HG03103 (cell line): ENCODE data around the gene ZNF112.
A peak's percentile ranks its signal among the peaks of the same experiment; 100 is the strongest.
"Not testable (repeated sequence)": the region's sequence is repeated elsewhere in the genome, so short reads cannot be mapped to it uniquely, and the experiment has no call there.

Source experiments
- ATAC-seq: cut with Tn5 transposase; IDR thresholded peaks from one replicate; pipeline ENCODE4 v1.9.1; 2021; ENCODE audit warnings: low read depth; ENCODE audit not compliant: unreplicated experiment

The ZNF112 gene

GRCh38 chr19:44356383-44357111, at the start of gene ZNF112:
ZNF112 (minus strand) TSS chr19:44356680; CDS start chr19:44340539, 16,141 bp downstream.
- ATAC-seq = no peak

- ATAC-seq = no peak
Observed at GRCh38 chr19:44401139-44402115, 44.9 kb upstream of the ZNF112 start, which contains the start of gene ZNF285. ZNF285 (minus strand) TSS chr19:44401608; CDS start chr19:44397213, 4,395 bp downstream.

- ATAC-seq = not testable (repeated sequence)
Observed at GRCh38 chr19:44389268-44389667, 32.8 kb upstream of the ZNF112 start.

GRCh38 chr19:44374789-44375188, 18.3 kb upstream of the ZNF112 start:
- no peak for ATAC-seq

- ATAC-seq = no peak
Observed at GRCh38 chr19:44371815-44372480, 15.5 kb upstream of the ZNF112 start.

- no peak for ATAC-seq
Observed at GRCh38 chr19:44367024-44367423, 10.5 kb upstream of the ZNF112 start.

- no peak for ATAC-seq
Observed at GRCh38 chr19:44346556-44346955, 9.9 kb downstream of the ZNF112 start.

- ATAC-seq = no peak
Observed at GRCh38 chr19:44345959-44346358, 10.5 kb downstream of the ZNF112 start.

GRCh38 chr19:44344255-44344654, 12.2 kb downstream of the ZNF112 start:
- no peak for ATAC-seq

- no peak for ATAC-seq
Observed at GRCh38 chr19:44341794-44342193, 14.7 kb downstream of the ZNF112 start.

- not testable (repeated sequence) for ATAC-seq
Observed at GRCh38 chr19:44334639-44335038, 21.8 kb downstream of the ZNF112 start.

- no peak for ATAC-seq
Observed at GRCh38 chr19:44332145-44332544, 24.3 kb downstream of the ZNF112 start.

- no peak for ATAC-seq
Observed at GRCh38 chr19:44315883-44316282, 40.6 kb downstream of the ZNF112 start.

GRCh38 chr19:44313231-44313630, 43.2 kb downstream of the ZNF112 start:
- ATAC-seq = no peak

GRCh38 chr19:44308011-44308410, 48.5 kb downstream of the ZNF112 start:
- ATAC-seq = no peak

- ATAC-seq = no peak
Observed at GRCh38 chr19:44306283-44306682, 50.2 kb downstream of the ZNF112 start.

GRCh38 chr19:44305457-44305856, 51.0 kb downstream of the ZNF112 start:
- no peak for ATAC-seq

- ATAC-seq = peak; percentile 84
Observed at GRCh38 chr19:44304659-44305193, 51.8 kb downstream of the ZNF112 start, which contains the start of gene ZNF235. ZNF235 (minus strand) TSS chr19:44305025; CDS start chr19:44303404, 1,621 bp downstream.

GRCh38 chr19:44303976-44304568, 52.4 kb downstream of the ZNF112 start:
- no peak for ATAC-seq

- no peak for ATAC-seq
Observed at GRCh38 chr19:44303320-44303719, 53.2 kb downstream of the ZNF112 start.
